Measurements from ENCODE around the gene IQCF2.

Gene IQCF2

GRCh38 chr3:51876186-51876585 is 14.8 kb downstream of the IQCF2 start:
- no peak for TF ChIP-seq CTCF (conservative IDR thresholded peaks at IDR 0.05; ENCODE audit: low read length)
- H3K4me3 ChIP-seq (ENCODE audit: low read length): no peak overlapping the region
- no peak for DNase-seq (ENCODE audit: low read depth)

- TF ChIP-seq CTCF (conservative IDR thresholded peaks at IDR 0.05; ENCODE audit: low read length): no peak
- DNase-seq (ENCODE audit: low read depth): peak; percentile 6
- H3K4me3 ChIP-seq (ENCODE audit: low read length): no peak overlapping the region
These were observed 18.5 kb downstream of the IQCF2 start for GRCh38 chr3:51879937-51880336.

- H3K4me3 ChIP-seq (ENCODE audit: low read length): no peak overlapping the region
- DNase-seq (ENCODE audit: low read depth): no peak
- TF ChIP-seq CTCF (conservative IDR thresholded peaks at IDR 0.05; ENCODE audit: low read length): no peak
These were observed 25.0 kb downstream of the IQCF2 start for GRCh38 chr3:51886447-51886846.

GRCh38 chr3:51887620-51888019 is 26.2 kb downstream of the IQCF2 start:
- TF ChIP-seq CTCF (conservative IDR thresholded peaks at IDR 0.05; ENCODE audit: low read length): no peak
- no peak overlapping the region for H3K4me3 ChIP-seq (ENCODE audit: low read length)
- DNase-seq (ENCODE audit: low read depth): no peak

GRCh38 chr3:51888463-51889105 is 27.2 kb downstream of the IQCF2 start:
- DNase-seq (ENCODE audit: low read depth): no peak
- H3K4me3 ChIP-seq (ENCODE audit: low read length): no peak overlapping the region
- TF ChIP-seq CTCF (conservative IDR thresholded peaks at IDR 0.05; ENCODE audit: low read length): no peak

GRCh38 chr3:51891242-51892039 is 30.0 kb downstream of the IQCF2 start:
- DNase-seq (ENCODE audit: low read depth): no peak
- no peak overlapping the region for H3K4me3 ChIP-seq (ENCODE audit: low read length)
- TF ChIP-seq CTCF (conservative IDR thresholded peaks at IDR 0.05; ENCODE audit: low read length): no peak

- no peak for TF ChIP-seq CTCF (conservative IDR thresholded peaks at IDR 0.05; ENCODE audit: low read length)
- no peak for DNase-seq (ENCODE audit: low read depth)
- H3K4me3 ChIP-seq (ENCODE audit: low read length): no peak overlapping the region
These were observed 33.0 kb downstream of the IQCF2 start for GRCh38 chr3:51894391-51894790.
